Upper lobe of left lung (tissue), 4 donors: ENCODE measurements around the gene MGMT.

ENCODE experiments used
- CTCF ChIP-seq, 6 experiments: fragments of 450-650 bp in 4 of 6; fragments of 200-600 bp in 2 of 6; sonication (generic) in 2 of 6; IDR thresholded peaks; one replicate each; pipeline ENCODE4 v1.5.1; 2016 to 2019; ENCODE audit warnings: antibody characterized with exemption in 6 of 6
- POLR2A ChIP-seq, 4 donors: fragments of 450-650 bp; IDR thresholded peaks; one replicate each; pipeline ENCODE4 v1.5.1; 2016 to 2017; ENCODE audit warnings: antibody characterized with exemption in 4 of 4, mild to moderate bottlenecking in 2 of 4

- no peak for TF ChIP-seq CTCF (IDR thresholded peaks at IDR 0.05)
- TF ChIP-seq POLR2A (IDR thresholded peaks at IDR 0.05) = no peak
These were observed 347.9 kb downstream of the MGMT start for GRCh38 chr10:129814681-129815646.
